ENCODE data around the gene BRI3.

The BRI3 gene

GRCh38 chr7:98254516-98254915, 27.0 kb upstream of the BRI3 start:
- DNase-seq: no peak

GRCh38 chr7:98254951-98255610, 26.4 kb upstream of the BRI3 start:
- no peak for DNase-seq

- no peak for DNase-seq
Observed at GRCh38 chr7:98256431-98256830, 25.1 kb upstream of the BRI3 start.

GRCh38 chr7:98257701-98258100, 23.8 kb upstream of the BRI3 start:
- DNase-seq: no peak

- DNase-seq: no peak
Observed at GRCh38 chr7:98265841-98266271, 15.6 kb upstream of the BRI3 start.

GRCh38 chr7:98266840-98267239, 14.6 kb upstream of the BRI3 start:
- no peak for DNase-seq

- no peak for DNase-seq
Observed at GRCh38 chr7:98267303-98267702, 14.2 kb upstream of the BRI3 start.

- DNase-seq: no peak
Observed at GRCh38 chr7:98276241-98276761, 5.2 kb upstream of the BRI3 start.

- no peak for DNase-seq
Observed at GRCh38 chr7:98278408-98278807, 3.1 kb upstream of the BRI3 start.

GRCh38 chr7:98278936-98279335, 2.5 kb upstream of the BRI3 start:
- no peak for DNase-seq

- DNase-seq: no peak
Observed at GRCh38 chr7:98280296-98280695, 1.2 kb upstream of the BRI3 start.

- no peak for DNase-seq
Observed at GRCh38 chr7:98281757-98282606, 496 bp downstream of the BRI3 start.

GRCh38 chr7:98282703-98283102, 1.2 kb downstream of the BRI3 start:
- DNase-seq: no peak

GRCh38 chr7:98283127-98283886, 1.8 kb downstream of the BRI3 start:
- DNase-seq: no peak

- DNase-seq: no peak
Observed at GRCh38 chr7:98283887-98284222, 2.4 kb downstream of the BRI3 start.

GRCh38 chr7:98284335-98285036, 3.0 kb downstream of the BRI3 start:
- DNase-seq: no peak

- no peak for DNase-seq
Observed at GRCh38 chr7:98285157-98286092, 3.9 kb downstream of the BRI3 start.

- DNase-seq: no peak
Observed at GRCh38 chr7:98286093-98286539, 4.6 kb downstream of the BRI3 start.

- no peak for DNase-seq
Observed at GRCh38 chr7:98286701-98287485, 5.4 kb downstream of the BRI3 start.

- DNase-seq: no peak
Observed at GRCh38 chr7:98287486-98287959, 6.0 kb downstream of the BRI3 start.

All from NCI-H187 treated with DMSO at 0.1 percent for 48 hours (cell line).